Uterus (tissue), 4 donors: ENCODE results near the gene ADAR. TPM values are rescaled to one million over a fixed set of nuclear protein-coding genes. Genes with fewer than 3 reads are reported as not detected.
A peak's percentile ranks its signal among the peaks of the same experiment; 100 is the strongest.

ENCODE experiments used
- DNase-seq, 2 donors: peaks; one replicate each; pipeline ENCODE4 v3.0.0-alpha.2; 2019 to 2020
- H3K27ac ChIP-seq, 2 donors: fragments of 200-600 bp; sonication (generic); 1 replicate in 1 of 2; 2 replicates in 1 of 2; pipeline ENCODE4 v1.5.1; 2016 to 2018
- H3K27me3 ChIP-seq, 2 donors: fragments of 200-600 bp; sonication (generic); one replicate each; pipeline ENCODE4 v1.5.1; 2018 to 2019; ENCODE audit warnings: control low read depth in 1 of 2
- H3K36me3 ChIP-seq, 2 donors: fragments of 200-600 bp; sonication (generic); one replicate each; pipeline ENCODE4 v1.5.1; 2019; ENCODE audit warnings: control low read depth in 1 of 2
- H3K4me1 ChIP-seq, 2 donors: fragments of 200-600 bp; sonication (generic); one replicate each; pipeline ENCODE4 v1.5.1; 2018 to 2019; ENCODE audit warnings: control low read depth in 1 of 2
- H3K4me3 ChIP-seq, 2 donors: fragments of 200-600 bp; sonication (generic); 1 replicate in 1 of 2; 2 replicates in 1 of 2; pipeline ENCODE4 v1.5.1; 2018 to 2019; ENCODE audit warnings: mild to moderate bottlenecking in 1 of 2
- H3K9me3 ChIP-seq, 2 donors: fragments of 200-600 bp; sonication (generic); one replicate each; pipeline ENCODE4 v1.5.1; 2019; ENCODE audit warnings: control low read depth in 1 of 2
- POLR2A ChIP-seq, 2 donors: fragments of 450-650 bp; IDR thresholded peaks; one replicate each; pipeline ENCODE4 v1.6.1; 2016; ENCODE audit warnings: antibody characterized with exemption in 2 of 2, mild to moderate bottlenecking in 1 of 2, moderate library complexity in 1 of 2
- intact Hi-C: fragments of 100-400 bp; cut with DNase I; formaldehyde crosslinking; loops from one replicate; pipeline ENCODE4 v1.15.1; 2023; ENCODE audit warnings: low total_unique reads
- total RNA-seq, 4 donors: library from RNA; depleted of rRNA in 3 of 4; stranded (reverse); fragments of >200 nt in 3 of 4; gene quantifications; one replicate each; pipeline versions ENCODE4 v1.1.0 to v1.2.4, GENCODE V29; 2014 to 2023
- TF ChIP-seq, protein P1 (sequence below), 4 experiments: fragments of 200-600 bp in 2 of 4; fragments of 450-650 bp in 2 of 4; sonication (generic) in 2 of 4; IDR thresholded peaks; one replicate each; pipeline ENCODE4 v1.5.1; 2016 to 2019; ENCODE audit warnings: antibody characterized with exemption in 4 of 4, mild to moderate bottlenecking in 2 of 4, moderate library complexity in 1 of 4
- donor health status: DM: yes; HTN: yes; CAD: no.

Gene ADAR
- total RNA-seq, 4 donors from 2014 or later = 50.9 to 212 (median 101) TPM

GRCh38 chr1:154550070-154550469 is 57.9 kb downstream of the ADAR start:
- Histone ChIP-seq H3K4me3 (no peak overlapping the region), H3K9me3 (no peaks in the 10 kb centered on the region), H3K36me3 (no peaks in the 10 kb centered on the region), H3K27me3 (no peaks in the 10 kb centered on the region), H3K27ac (no peak overlapping the region), H3K4me1 (no peaks in the 10 kb centered on the region)
- TF ChIP-seq, protein P1, sequence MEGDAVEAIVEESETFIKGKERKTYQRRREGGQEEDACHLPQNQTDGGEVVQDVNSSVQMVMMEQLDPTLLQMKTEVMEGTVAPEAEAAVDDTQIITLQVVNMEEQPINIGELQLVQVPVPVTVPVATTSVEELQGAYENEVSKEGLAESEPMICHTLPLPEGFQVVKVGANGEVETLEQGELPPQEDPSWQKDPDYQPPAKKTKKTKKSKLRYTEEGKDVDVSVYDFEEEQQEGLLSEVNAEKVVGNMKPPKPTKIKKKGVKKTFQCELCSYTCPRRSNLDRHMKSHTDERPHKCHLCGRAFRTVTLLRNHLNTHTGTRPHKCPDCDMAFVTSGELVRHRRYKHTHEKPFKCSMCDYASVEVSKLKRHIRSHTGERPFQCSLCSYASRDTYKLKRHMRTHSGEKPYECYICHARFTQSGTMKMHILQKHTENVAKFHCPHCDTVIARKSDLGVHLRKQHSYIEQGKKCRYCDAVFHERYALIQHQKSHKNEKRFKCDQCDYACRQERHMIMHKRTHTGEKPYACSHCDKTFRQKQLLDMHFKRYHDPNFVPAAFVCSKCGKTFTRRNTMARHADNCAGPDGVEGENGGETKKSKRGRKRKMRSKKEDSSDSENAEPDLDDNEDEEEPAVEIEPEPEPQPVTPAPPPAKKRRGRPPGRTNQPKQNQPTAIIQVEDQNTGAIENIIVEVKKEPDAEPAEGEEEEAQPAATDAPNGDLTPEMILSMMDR (IDR thresholded peaks at IDR 0.05) = no peak
- TF ChIP-seq POLR2A (IDR thresholded peaks at IDR 0.05) = no peak
- intact Hi-C loops = no loop called here
- DNase-seq = no peak

GRCh38 chr1:154549202-154549770 is 58.7 kb downstream of the ADAR start:
- Histone ChIP-seq H3K27me3 (no peaks in the 10 kb centered on the region), H3K27ac (no peak overlapping the region), H3K4me1 (no peaks in the 10 kb centered on the region), H3K36me3 (no peaks in the 10 kb centered on the region), H3K4me3 (no peak overlapping the region), H3K9me3 (no peaks in the 10 kb centered on the region)
- intact Hi-C loops = no loop called here
- no peak for DNase-seq
- TF ChIP-seq, protein P1 (IDR thresholded peaks at IDR 0.05) = no peak
- no peak for TF ChIP-seq POLR2A (IDR thresholded peaks at IDR 0.05)

- no peak for DNase-seq
- Histone ChIP-seq H3K4me1 (no peaks in the 10 kb centered on the region), H3K9me3 (no peaks in the 10 kb centered on the region), H3K27me3 (no peaks in the 10 kb centered on the region), H3K4me3 (no peak overlapping the region), H3K36me3 (no peaks in the 10 kb centered on the region), H3K27ac (no peak overlapping the region)
- TF ChIP-seq, protein P1 (IDR thresholded peaks at IDR 0.05) = no peak
- TF ChIP-seq POLR2A (IDR thresholded peaks at IDR 0.05) = no peak
- intact Hi-C loops = no loop called here
These were observed 60.0 kb downstream of the ADAR start for GRCh38 chr1:154548028-154548427.

DNA sequence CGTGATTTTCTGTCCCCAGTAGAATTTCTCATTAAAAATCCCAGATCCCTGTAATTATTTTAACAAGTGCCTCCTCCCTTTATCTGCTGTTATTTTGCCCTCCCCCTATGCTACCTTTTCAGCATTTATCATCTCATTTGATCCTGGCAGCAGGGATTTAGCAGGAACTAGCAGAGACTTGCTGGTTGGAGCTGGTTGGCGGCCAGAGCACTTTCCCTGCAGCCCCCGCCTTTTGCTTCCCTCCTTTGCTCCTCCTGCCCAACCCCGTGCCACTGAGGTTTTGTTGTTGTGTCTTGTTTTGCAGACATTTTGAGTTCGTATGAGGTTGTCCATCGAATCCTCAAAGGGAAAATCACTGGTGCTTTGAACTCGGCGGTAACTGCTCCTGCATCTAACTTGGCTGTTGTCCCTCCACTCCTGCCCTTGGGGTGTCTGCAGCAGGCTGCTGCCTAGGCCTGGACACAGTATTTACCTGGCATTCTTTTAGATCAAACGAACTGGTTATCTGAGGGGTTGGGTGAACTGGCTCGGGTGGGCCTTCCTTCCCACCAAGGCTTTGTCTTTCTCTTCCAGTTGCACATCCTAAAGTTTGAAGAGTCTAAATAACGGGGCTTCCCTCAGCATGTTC is 60.8 kb downstream of the ADAR start:
- Histone ChIP-seq H3K27me3 (no peaks in the 10 kb centered on the region), H3K4me1 (no peaks in the 10 kb centered on the region), H3K27ac (no peak overlapping the region), H3K36me3 (no peaks in the 10 kb centered on the region), H3K4me3 (no peak overlapping the region), H3K9me3 (no peaks in the 10 kb centered on the region)
- TF ChIP-seq, protein P1 (IDR thresholded peaks at IDR 0.05) = no peak
- no peak for TF ChIP-seq POLR2A (IDR thresholded peaks at IDR 0.05)
- no peak for DNase-seq
- intact Hi-C loops = no loop called here

- H3K27ac ChIP-seq = no peak overlapping the region
- H3K4me1 ChIP-seq = no peaks in the 10 kb centered on the region
- TF ChIP-seq POLR2A (IDR thresholded peaks at IDR 0.05) = no peak
- TF ChIP-seq, protein P1 (IDR thresholded peaks at IDR 0.05) = peak; percentile 42 to 63 (median 58)
- no peak overlapping the region for H3K4me3 ChIP-seq
- DNase-seq = peak in 1 of 2 donors; percentile 39
- H3K9me3 ChIP-seq = no peaks in the 10 kb centered on the region
- intact Hi-C loops = no loop called here
- no peaks in the 10 kb centered on the region for H3K36me3 ChIP-seq
- no peaks in the 10 kb centered on the region for H3K27me3 ChIP-seq
These were observed 61.5 kb downstream of the ADAR start for GRCh38 chr1:154546264-154547063.
